ENCODE data around the gene NPPA. TPM values are rescaled to one million over a fixed set of nuclear protein-coding genes. Genes with fewer than 3 reads are reported as not detected.

The NPPA gene
- total RNA-seq, 1 experiment from 2014 or later = not detected

DNA sequence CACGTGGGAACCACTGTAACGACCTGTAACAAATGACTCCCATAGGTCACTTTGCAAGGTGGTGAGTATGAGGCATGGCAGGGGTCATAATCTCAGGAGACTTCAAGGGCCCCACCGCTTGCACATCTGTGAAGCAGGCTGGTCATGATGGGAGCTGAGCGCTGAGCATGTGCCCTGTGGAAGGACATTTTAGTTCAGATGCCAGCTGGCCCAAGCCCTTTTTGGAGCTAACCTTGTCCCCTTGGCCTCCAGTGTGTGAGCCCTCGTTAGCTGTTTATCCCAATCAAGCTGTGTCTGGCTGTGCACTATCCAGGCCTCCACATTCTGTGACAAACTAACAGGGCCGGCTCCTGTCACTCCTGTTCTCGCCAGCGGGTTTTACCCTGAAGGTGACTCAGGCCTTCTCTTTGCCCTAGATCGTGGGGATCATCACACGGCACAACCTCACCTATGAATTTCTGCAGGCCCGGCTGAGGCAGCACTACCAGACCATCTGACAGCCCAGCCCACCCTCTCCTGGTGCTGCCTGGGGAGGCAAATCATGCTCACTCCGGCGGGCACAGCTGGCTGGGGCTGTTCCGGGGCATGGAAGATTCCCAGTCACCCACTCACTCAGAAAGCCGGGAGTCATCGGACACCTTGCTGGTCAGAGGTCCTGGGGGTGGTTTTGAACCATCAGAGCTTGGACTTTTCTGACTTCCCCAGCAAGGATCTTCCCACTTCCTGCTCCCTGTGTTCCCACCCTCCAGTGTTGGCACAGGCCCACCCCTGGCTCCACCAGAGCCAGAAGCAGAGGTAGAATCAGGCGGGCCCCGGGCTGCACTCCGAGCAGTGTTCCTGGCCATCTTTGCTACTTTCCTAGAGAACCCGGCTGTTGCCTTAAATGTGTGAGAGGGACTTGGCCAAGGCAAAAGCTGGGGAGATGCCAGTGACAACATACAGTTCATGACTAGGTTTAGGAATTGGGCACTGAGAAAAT lies 7.6 kb downstream of the NPPA start:
- Histone ChIP-seq H3K27ac (ENCODE audit: low read depth, low read length) (no peak overlapping the region), H3K4me3 (replicated peaks in 1 of 2; ENCODE audit: low read depth in 1 of 2, low read length in 2 of 2) (no peak overlapping the region), H3K4me2 (ENCODE audit: low read length) (no peak overlapping the region), H3K9me2 (ENCODE audit: insufficient read depth) (no peaks in the 10 kb centered on the region), H3K27me3 (ENCODE audit: insufficient read depth, low read length) (no peaks in the 10 kb centered on the region), H3K79me2 (ENCODE audit: insufficient read depth, low read length) (no peaks in the 10 kb centered on the region), H3K9me3 (ENCODE audit: control insufficient read depth in 1 of 2, insufficient read depth in 1 of 2, low read depth in 1 of 2, low read length in 2 of 2) (no peaks in the 10 kb centered on the region), H3K9ac (ENCODE audit: low read length) (no peak overlapping the region), H4K20me1 (ENCODE audit: insufficient read depth) (no peaks in the 10 kb centered on the region), H3K36me3 (ENCODE audit: control insufficient read depth in 1 of 2, insufficient read depth in 2 of 2, low read length in 2 of 2) (peaks cover 7 to 25% of the 10 kb centered on the region in 2 experiments; a peak in 2 of 4 replicates), H3K4me1 (ENCODE audit: control insufficient read depth in 1 of 2, insufficient read depth in 2 of 2, low read length in 2 of 2) (no peaks in the 10 kb centered on the region), H2AFZ (ENCODE audit: low read depth, low read length, poor library complexity, severe bottlenecking) (no peak overlapping the region)
- intact Hi-C loops (cut with micrococcal nuclease) = loop anchor here (10.0 kb wide), 2 partner anchors 365 to 805 kb away; no protein-coding TSS in a partner anchor
- no peak for ATAC-seq
- BruUV-seq (replicated peaks) = no TSS peak
- ChIA-PET POLR2A (interaction anchor here (1.6 kb wide), 1 partner anchor 68 kb away, joined by 9 read pairs; no protein-coding TSS in a partner anchor), CTCF (interaction anchor here (0.8 to 1.2 kb wide), 2 partner anchors 41 to 53 kb away, joined by 3 to 6 read pairs; no protein-coding TSS in a partner anchor), RAD21 (ENCODE audit: low non-redundant PET in 1 of 2, low total read pairs in 2 of 2, uncharacterized antibody in 2 of 2, unreplicated experiment in 2 of 2) (no interaction called here)
- TF ChIP-seq RAD21 (IDR thresholded peaks at IDR 0.05; ENCODE audit: low read depth) (no peak), CBX3 (IDR thresholded peaks at IDR 0.05; ENCODE audit: low read depth) (no peak), EZH2phosphoT487 (IDR thresholded peaks at IDR 0.05; ENCODE audit: borderline replicate concordance) (no peak), ZFX (IDR thresholded peaks at IDR 0.05) (no peak), YY1 (IDR thresholded peaks at IDR 0.05; ENCODE audit: extremely low read depth, insufficient replicate concordance, low read depth, low read length) (no peak), CEBPB (IDR thresholded peaks at IDR 0.05; ENCODE audit: low read depth) (no peak), FOSL1 (IDR thresholded peaks at IDR 0.05; ENCODE audit: low read depth) (no peak), ELF1 (IDR thresholded peaks at IDR 0.05; ENCODE audit: borderline replicate concordance, low read depth) (no peak)
- TF ChIP-seq, protein P1, sequence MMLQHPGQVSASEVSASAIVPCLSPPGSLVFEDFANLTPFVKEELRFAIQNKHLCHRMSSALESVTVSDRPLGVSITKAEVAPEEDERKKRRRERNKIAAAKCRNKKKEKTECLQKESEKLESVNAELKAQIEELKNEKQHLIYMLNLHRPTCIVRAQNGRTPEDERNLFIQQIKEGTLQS (IDR thresholded peaks at IDR 0.05) = no peak
- no peak for DNase-seq (ENCODE audit: low read depth, low spot score)
